Measurements from ENCODE around the gene BRD3. TPM values are rescaled to one million over a fixed set of nuclear protein-coding genes. Genes with fewer than 3 reads are reported as not detected.

The BRD3 gene
- total RNA-seq, 1 donor from 2014 or later: 128 TPM

DNA sequence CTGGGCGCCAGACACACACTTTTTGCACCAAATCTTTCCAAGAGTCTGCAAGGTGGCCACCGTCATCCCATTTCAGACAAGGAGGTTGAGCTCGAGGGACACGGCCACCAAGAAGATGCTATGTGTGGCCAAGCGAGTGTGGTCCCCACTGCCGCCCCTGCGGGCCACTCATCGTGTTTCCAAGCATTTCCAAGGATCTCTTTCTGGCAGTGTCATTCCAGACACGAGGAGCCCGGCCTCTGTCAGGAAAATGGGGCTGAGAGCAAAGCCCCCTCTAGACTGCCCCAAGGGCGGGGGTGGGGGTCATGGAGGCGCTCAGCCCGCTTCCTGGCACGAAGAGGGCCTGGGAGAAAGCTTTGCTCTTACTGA is 86.3 kb downstream of the BRD3 start:
- Mint-ChIP-seq H3K27ac (ENCODE audit: unreplicated experiment) (peak overlapping the region; percentile 59), H3K9me3 (ENCODE audit: unreplicated experiment) (peaks cover 25% of the 10 kb centered on the region), H3K36me3 (ENCODE audit: unreplicated experiment) (no peaks in the 10 kb centered on the region), H3K4me1 (ENCODE audit: low read depth, unreplicated experiment) (peaks cover 62% of the 10 kb centered on the region), H3K27me3 (ENCODE audit: unreplicated experiment) (peaks cover 23% of the 10 kb centered on the region), H3K4me3 (ENCODE audit: unreplicated experiment) (peak overlapping the region; percentile 49)
- no peak for DNase-seq
- TF ChIP-seq, protein P1, sequence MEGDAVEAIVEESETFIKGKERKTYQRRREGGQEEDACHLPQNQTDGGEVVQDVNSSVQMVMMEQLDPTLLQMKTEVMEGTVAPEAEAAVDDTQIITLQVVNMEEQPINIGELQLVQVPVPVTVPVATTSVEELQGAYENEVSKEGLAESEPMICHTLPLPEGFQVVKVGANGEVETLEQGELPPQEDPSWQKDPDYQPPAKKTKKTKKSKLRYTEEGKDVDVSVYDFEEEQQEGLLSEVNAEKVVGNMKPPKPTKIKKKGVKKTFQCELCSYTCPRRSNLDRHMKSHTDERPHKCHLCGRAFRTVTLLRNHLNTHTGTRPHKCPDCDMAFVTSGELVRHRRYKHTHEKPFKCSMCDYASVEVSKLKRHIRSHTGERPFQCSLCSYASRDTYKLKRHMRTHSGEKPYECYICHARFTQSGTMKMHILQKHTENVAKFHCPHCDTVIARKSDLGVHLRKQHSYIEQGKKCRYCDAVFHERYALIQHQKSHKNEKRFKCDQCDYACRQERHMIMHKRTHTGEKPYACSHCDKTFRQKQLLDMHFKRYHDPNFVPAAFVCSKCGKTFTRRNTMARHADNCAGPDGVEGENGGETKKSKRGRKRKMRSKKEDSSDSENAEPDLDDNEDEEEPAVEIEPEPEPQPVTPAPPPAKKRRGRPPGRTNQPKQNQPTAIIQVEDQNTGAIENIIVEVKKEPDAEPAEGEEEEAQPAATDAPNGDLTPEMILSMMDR (IDR thresholded peaks at IDR 0.05; ENCODE audit: partially characterized antibody, unreplicated experiment): no peak

DNA sequence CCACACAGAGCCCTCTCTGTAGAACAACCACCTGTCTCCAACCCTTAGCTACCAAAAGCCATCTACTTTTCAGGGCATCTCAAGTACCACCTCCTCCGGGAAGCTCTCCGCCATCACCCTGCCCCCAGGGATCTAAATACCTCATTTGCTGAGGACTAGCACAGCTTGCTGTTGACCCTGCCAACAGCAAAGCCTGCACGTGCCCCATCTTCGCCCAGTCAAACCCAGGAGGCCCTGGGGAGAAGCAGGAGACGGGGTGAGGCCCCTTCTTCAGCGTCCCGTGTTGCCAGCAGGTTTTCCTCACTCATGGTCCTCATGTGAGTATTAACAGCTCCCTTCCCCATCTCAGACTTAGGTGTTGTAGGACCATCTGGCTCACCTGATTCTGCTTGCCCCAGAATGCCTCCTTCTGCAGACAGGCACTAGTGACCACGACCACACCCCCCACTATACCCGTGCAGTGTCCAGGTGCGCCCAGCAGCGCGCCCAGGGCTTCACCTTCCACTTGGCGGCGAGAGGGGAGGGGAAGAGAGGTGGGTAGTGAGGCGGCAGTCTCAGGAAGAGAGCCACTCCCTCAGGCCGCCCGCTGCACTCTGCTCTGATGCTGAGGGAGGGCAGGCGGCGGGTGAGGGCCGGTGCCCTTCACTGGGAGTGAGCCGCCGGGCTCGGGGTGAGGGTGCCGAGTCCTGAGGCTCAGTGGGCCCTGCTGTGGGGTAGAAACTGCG is 86.8 kb downstream of the BRD3 start:
- H3K36me3 Mint-ChIP-seq (ENCODE audit: unreplicated experiment): no peaks in the 10 kb centered on the region
- H3K27me3 Mint-ChIP-seq (ENCODE audit: unreplicated experiment): peaks cover 23% of the 10 kb centered on the region
- peaks cover 25% of the 10 kb centered on the region for H3K9me3 Mint-ChIP-seq (ENCODE audit: unreplicated experiment)
- TF ChIP-seq, protein P1 (IDR thresholded peaks at IDR 0.05; ENCODE audit: partially characterized antibody, unreplicated experiment): no peak
- H3K4me1 Mint-ChIP-seq (ENCODE audit: low read depth, unreplicated experiment): peaks cover 58% of the 10 kb centered on the region
- DNase-seq: no peak
- peak overlapping the region; percentile 78 for H3K27ac Mint-ChIP-seq (ENCODE audit: unreplicated experiment)
- peak overlapping the region; percentile 77 for H3K4me3 Mint-ChIP-seq (ENCODE audit: unreplicated experiment)

Other genes starting within 250 kb of the BRD3 start
- gene VAV2, start 75.7 kb downstream of the BRD3 start, total RNA-seq (ENCODE audit: unreplicated experiment): 270 TPM
- 31.6 TPM for gene BRD3OS, start 42.5 kb downstream of the BRD3 start, total RNA-seq (ENCODE audit: unreplicated experiment)
- gene WDR5, start 68.1 kb upstream of the BRD3 start, total RNA-seq (ENCODE audit: unreplicated experiment): 45.9 TPM
- gene RNU6ATAC, start 96.5 kb upstream of the BRD3 start, total RNA-seq (ENCODE audit: unreplicated experiment): 121 TPM

Data from glutamatergic neuron (in vitro differentiated cells).